GM12874 (cell line): Measurements from ENCODE around the gene NFATC1.

ENCODE experiments used
- TF ChIP-seq, protein P1 (sequence below): IDR thresholded peaks from 2 replicates; pipeline ENCODE4 v1.5.1; 2011; ENCODE audit warnings: low read depth, mild to moderate bottlenecking, control low read depth, low read length, moderate library complexity; ENCODE audit not compliant: insufficient read depth

Gene NFATC1

DNA sequence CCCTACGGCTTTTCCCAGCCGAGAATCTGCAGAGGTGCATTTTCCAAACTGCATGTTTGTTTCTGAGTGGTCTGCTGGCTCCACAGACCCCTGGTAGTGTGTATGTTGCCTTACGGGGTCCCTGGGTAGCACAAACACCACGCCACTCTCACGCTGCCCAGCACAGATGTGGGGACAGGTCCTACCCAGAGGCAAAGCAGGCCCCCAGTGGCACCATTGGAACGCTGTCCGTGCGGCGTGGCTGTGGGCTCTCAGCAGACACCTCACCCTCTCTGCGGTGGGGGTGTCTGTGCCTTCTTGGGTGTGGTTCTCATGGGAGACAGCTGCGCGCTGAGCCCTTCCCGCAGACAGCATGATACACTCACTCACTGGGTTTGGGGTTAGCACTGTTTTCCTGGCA is 137.4 kb downstream of the NFATC1 start:
- TF ChIP-seq, protein P1, sequence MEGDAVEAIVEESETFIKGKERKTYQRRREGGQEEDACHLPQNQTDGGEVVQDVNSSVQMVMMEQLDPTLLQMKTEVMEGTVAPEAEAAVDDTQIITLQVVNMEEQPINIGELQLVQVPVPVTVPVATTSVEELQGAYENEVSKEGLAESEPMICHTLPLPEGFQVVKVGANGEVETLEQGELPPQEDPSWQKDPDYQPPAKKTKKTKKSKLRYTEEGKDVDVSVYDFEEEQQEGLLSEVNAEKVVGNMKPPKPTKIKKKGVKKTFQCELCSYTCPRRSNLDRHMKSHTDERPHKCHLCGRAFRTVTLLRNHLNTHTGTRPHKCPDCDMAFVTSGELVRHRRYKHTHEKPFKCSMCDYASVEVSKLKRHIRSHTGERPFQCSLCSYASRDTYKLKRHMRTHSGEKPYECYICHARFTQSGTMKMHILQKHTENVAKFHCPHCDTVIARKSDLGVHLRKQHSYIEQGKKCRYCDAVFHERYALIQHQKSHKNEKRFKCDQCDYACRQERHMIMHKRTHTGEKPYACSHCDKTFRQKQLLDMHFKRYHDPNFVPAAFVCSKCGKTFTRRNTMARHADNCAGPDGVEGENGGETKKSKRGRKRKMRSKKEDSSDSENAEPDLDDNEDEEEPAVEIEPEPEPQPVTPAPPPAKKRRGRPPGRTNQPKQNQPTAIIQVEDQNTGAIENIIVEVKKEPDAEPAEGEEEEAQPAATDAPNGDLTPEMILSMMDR = no peak

DNA sequence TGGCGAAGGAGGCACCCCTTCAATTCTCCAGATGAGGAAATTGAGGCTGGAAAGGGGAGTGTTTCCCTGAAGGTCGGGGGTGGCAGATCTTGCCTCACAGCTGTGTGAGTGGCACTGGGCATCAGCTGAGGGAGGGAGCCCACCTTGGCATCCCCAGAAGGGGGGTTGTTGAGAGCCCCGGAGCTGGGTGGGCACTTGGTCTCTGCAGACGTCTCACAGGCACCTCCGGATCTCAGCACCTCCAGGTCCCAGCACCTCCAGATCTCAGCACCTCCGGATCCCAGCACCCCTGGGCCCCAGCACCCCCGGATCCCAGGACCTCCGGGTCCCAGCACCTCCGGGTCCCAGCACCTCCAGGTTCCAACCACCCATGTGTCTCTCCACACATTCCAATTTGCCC is 137.9 kb downstream of the NFATC1 start:
- TF ChIP-seq, protein P1 = no peak

DNA sequence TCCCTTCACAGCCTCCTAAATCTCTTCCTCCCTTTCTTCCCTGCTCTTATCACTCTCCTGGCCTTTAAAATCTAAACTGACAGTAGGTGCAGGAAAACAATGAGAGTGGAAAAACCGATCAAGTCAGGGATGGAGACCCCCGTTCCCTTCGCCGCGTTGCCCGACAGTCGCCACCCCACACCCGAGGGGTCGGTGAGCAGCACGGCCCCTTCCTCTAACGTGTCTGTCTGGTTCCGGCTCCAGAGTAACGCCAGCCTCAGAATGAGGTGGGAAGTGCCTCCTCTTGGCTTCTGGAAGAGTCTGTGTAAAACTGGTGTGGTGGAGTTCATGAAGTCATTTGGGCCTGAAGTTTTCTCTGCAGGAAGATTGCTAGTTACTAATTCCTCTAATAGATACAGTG is 138.6 kb downstream of the NFATC1 start:
- TF ChIP-seq, protein P1 = no peak

DNA sequence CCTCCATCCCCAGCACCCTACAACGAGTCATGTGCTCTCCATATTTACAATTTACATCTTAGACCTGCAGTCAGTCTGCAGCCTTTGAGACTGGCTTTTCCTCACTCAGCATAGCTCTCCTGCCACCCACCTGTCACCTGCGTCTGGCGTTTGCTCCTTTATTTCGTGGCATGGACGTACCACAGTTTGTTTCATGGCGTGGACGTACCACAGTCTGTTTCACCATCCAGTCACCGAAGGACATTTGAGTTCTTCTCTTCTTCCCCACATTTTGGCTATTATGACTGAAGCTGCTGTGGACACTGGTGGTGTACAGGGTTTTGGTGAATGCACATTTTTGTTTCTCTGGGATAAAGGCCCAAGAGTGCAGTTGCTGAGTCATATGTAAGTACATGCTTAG is 142.0 kb downstream of the NFATC1 start:
- TF ChIP-seq, protein P1 = no peak

DNA sequence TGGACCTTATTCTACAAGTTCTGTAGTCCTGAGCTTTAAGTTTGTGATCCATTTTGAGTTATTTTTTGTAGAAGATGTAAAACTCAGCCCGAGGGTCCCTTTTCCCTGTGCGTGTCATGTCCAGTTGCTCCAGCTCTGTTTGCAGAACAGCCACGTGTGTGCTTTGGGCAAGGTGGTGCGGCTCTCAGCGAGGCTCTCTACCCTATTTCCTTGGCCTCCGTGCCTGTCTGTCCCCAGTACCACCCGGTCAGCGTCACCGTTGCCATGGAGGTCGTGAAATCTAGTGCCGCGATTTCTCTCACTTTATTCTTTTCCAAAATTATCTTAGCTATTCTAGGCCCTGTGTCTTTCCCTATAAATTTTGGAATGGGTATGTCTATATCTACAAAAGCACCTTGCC is 142.9 kb downstream of the NFATC1 start:
- TF ChIP-seq, protein P1 = no peak

DNA sequence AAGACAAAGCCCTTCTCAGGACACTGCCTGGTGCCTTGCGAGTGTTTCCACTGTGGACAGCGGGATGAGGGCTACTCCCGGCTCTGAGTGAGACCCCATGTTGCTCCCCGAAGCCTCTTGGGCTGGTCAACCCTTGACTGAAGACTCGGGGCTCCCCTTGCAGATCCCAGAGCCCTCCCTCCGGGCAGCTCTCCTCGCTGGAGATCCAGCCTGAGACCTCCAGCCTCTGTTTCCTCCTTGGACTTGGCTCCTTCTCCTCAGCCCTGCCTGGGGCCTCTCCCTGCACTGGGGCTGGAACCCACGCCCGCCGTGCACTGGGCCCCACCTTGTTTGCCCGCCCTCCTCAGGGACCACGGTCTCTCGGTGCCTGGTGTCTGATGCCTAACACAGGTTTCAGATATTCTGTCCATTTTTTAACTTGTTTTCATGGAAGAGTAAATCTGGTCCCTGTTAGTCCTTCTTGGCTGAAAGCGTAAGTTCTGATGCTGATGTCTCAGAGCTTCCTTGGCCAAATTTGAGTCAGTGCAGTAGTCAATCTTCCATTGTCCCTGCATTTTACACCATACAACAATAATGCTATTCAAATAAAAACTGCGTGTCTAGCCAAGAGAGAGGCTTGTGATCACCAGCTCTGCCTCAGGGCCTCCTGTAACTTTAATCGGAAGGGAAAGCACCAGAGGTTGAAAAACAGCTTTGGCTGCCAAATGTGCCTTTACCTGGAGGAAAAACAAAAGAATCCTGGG is 144.6 kb downstream of the NFATC1 start:
- TF ChIP-seq, protein P1 = no peak

DNA sequence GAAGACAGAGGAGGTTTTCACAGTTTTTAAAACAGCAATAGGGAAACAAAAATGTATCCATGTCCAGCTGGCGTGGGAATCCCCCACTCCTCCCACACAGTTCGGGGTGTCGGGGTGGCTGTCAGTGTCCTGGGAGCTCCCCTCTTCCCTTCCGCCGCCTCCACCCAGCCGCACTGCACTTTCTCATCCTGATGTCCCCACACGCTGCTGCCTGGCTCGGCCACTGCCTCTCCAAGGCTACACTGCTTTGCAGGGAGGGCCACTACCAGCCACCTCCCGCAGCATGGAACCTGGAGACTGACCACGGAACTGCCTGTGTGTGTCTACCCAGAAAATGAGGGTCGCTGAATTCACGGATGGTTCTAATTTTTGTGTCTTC is 145.2 kb downstream of the NFATC1 start:
- TF ChIP-seq, protein P1 = no peak
